ENCODE results near the gene BMPR1B.
A peak's percentile ranks its signal among the peaks of the same experiment; 100 is the strongest.

BMPR1B gene

GRCh38 chr4:95108883-95109421 is 351.2 kb downstream of the BMPR1B start:
- no peak for DNase-seq (ENCODE audit: extremely low read depth, low read depth)
- TF ChIP-seq, protein P1, sequence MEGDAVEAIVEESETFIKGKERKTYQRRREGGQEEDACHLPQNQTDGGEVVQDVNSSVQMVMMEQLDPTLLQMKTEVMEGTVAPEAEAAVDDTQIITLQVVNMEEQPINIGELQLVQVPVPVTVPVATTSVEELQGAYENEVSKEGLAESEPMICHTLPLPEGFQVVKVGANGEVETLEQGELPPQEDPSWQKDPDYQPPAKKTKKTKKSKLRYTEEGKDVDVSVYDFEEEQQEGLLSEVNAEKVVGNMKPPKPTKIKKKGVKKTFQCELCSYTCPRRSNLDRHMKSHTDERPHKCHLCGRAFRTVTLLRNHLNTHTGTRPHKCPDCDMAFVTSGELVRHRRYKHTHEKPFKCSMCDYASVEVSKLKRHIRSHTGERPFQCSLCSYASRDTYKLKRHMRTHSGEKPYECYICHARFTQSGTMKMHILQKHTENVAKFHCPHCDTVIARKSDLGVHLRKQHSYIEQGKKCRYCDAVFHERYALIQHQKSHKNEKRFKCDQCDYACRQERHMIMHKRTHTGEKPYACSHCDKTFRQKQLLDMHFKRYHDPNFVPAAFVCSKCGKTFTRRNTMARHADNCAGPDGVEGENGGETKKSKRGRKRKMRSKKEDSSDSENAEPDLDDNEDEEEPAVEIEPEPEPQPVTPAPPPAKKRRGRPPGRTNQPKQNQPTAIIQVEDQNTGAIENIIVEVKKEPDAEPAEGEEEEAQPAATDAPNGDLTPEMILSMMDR (IDR thresholded peaks at IDR 0.05; ENCODE audit: low read depth, low read length), result no peak

DNA sequence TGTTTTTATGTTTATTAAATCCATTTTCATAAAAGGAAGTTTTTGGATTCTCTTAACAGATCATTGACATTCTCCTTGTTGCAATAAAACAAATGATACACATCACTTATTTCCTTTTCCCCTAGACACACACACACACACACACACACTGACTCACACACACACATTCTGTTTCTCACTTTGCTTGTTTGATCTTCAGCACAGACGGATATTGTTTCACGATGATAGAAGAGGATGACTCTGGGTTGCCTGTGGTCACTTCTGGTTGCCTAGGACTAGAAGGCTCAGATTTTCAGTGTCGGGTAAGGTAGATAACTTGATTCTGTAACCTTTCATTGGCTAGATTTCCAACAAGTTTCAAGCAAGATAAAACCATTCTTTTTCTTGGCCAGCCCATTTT is 356.8 kb downstream of the BMPR1B start:
- DNase-seq (ENCODE audit: extremely low read depth, low read depth), result no peak
- TF ChIP-seq, protein P1 (IDR thresholded peaks at IDR 0.05; ENCODE audit: low read depth, low read length), result no peak

GRCh38 chr4:95118497-95118896 is 360.7 kb downstream of the BMPR1B start:
- TF ChIP-seq, protein P1 (IDR thresholded peaks at IDR 0.05; ENCODE audit: low read depth, low read length), result no peak
- no peak for DNase-seq (ENCODE audit: extremely low read depth, low read depth)

GRCh38 chr4:95120456-95120855 is 362.7 kb downstream of the BMPR1B start:
- no peak for DNase-seq (ENCODE audit: extremely low read depth, low read depth)
- TF ChIP-seq, protein P1 (IDR thresholded peaks at IDR 0.05; ENCODE audit: low read depth, low read length), result no peak

DNA sequence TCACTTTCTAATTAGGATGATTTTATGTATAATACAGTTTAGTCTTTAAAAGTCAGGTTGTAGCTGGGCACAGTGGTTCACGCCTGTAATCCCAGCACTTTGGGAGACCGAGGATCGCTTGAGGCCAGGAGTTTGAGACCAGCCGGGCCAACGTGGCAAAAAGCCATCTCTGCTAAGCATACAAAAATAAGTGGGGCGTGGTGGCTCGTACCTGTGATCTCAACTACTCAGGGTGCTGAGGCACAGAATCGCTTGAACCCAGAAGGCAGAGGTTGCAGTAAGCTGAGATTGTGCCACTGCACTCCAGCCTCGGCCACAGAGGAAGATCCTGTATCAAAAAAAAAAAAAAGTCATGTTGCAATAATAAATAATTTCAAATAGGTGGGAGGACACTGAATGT is 364.2 kb downstream of the BMPR1B start:
- TF ChIP-seq, protein P1 (IDR thresholded peaks at IDR 0.05; ENCODE audit: low read depth, low read length), result no peak

DNA sequence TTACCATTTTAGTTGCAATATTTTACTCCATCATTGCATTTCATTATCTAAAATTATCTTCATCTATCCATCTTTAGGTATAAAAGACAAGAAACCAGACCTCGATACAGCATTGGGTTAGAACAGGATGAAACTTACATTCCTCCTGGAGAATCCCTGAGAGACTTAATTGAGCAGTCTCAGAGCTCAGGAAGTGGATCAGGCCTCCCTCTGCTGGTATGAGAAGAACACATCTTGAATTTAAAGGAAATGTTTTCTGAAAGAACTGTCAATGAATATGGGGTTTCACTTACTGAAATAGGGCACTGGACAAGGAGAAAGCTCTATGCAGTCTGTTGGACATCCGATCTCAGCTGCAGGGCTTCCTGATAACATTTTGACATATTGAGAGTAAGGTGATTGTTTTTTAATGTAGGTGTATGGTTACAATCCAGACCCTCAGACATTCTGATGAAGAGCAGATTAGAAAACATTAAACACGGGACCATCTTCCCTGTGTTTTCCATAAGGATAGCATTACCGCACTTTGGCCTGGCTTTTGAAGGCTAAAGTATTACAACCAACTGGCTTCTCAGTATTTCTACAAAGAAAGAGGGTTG is 367.2 kb downstream of the BMPR1B start:
- TF ChIP-seq, protein P1 (IDR thresholded peaks at IDR 0.05; ENCODE audit: low read depth, low read length), result peak; percentile 60
- DNase-seq (ENCODE audit: extremely low read depth, low read depth), result peak; percentile 27

More for the DNA sequence above, 364.2 kb downstream of the BMPR1B start:
- no peak for DNase-seq (ENCODE audit: extremely low read depth, low read depth)

GRCh38 chr4:95129031-95129430 is 371.3 kb downstream of the BMPR1B start:
- TF ChIP-seq, protein P1 (IDR thresholded peaks at IDR 0.05; ENCODE audit: low read depth, low read length), result no peak

More at GRCh38 chr4:95129031-95129430, 371.3 kb downstream of the BMPR1B start:
- no peak for DNase-seq (ENCODE audit: extremely low read depth, low read depth)
